Measurements from ENCODE around the gene ACAD10. TPM values are rescaled to one million over a fixed set of nuclear protein-coding genes. Genes with fewer than 3 reads are reported as not detected.

Gene ACAD10
- total RNA-seq = 16.3 and 18.4 TPM in 2 replicates

DNA sequence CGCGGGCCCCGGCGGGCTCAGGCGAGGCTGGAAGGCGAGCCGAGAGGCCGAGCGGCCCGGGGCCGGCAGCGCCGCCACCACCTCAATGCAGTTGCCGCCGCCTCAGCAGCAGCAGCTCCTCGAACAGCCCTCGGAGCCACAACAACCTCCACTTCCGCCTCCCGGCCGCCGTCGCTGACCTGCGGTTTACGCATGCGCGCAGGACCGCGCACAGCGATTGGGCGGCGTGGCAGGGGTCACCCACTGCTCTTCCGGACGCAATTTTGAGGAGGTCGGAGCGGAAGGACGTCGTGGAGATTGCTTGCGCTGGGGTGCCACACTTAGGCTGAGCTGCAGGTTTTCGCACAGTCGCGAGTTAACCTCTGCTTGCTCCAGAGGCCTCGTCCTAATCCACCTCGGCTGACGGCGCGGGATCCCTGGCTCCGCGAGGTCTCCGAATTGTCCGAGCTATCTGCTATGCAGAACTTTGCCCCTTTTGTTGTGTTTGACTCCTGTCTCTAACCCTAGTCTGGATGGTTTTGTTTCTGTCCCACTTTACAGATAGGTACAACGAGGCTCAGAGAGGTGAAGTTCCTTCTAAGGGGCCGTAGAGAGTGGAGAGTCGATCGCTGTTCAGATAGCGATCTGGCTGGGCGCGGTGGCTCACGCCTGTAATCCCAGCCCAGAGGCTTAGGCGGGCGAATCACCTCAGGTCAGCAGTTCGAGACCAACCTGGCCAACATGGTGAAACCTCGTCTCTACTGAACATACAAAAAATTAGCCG, at the start of gene ACAD10, which contains the start of gene BRAP:
Gene ACAD10 (plus strand): TSS at position 243 of the 763 bp plus-strand sequence. CDS start 6,657 bp downstream, outside the sequence.
Gene BRAP (minus strand): TSS at position 146 of the 763 bp plus-strand sequence. CDS start 164 bp downstream, outside the sequence.

GRCh38 chr12:111766608-111767361, 80.9 kb downstream of the ACAD10 start, which contains the start of gene ALDH2:
ALDH2 (plus strand) TSS chr12:111766933; CDS start chr12:111766983, 50 bp downstream.

Other genes starting within 250 kb of the ACAD10 start
- 31.7 and 33.9 TPM in 2 replicates for gene ATXN2, start 86.7 kb upstream of the ACAD10 start, total RNA-seq
- gene BRAP, start 97 bp upstream of the ACAD10 start, total RNA-seq = 18.0 and 19.4 TPM in 2 replicates
- 23.8 and 47.7 TPM in 2 replicates for gene ALDH2, start 80.9 kb downstream of the ACAD10 start, total RNA-seq
- gene MAPKAPK5, start 156.2 kb downstream of the ACAD10 start, total RNA-seq = 38.5 and 41.4 TPM in 2 replicates